ENCODE measurements around the gene THSD4.

DNA sequence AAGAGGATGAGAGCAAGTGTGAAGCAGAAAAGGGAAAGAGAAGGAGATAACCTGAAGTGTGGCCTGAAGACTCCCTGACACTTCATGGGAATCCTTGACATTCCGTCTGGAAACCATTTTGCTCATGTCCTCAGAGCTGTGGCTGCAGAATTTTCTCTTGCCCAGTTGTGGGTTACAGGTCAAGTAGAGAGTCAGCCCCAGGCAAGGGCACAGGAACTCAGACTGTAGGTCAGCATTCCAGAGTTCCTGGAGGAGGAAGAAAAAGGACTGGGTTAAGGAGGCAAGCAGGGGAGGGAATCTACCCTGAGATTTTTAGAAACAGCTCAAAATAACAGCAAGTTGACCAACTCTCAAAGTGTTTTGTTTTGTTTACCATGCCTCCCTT is 4.1 kb upstream of the THSD4 start:
- TF ChIP-seq POLR2A (IDR thresholded peaks at IDR 0.05): no peak
- TF ChIP-seq, protein P1, sequence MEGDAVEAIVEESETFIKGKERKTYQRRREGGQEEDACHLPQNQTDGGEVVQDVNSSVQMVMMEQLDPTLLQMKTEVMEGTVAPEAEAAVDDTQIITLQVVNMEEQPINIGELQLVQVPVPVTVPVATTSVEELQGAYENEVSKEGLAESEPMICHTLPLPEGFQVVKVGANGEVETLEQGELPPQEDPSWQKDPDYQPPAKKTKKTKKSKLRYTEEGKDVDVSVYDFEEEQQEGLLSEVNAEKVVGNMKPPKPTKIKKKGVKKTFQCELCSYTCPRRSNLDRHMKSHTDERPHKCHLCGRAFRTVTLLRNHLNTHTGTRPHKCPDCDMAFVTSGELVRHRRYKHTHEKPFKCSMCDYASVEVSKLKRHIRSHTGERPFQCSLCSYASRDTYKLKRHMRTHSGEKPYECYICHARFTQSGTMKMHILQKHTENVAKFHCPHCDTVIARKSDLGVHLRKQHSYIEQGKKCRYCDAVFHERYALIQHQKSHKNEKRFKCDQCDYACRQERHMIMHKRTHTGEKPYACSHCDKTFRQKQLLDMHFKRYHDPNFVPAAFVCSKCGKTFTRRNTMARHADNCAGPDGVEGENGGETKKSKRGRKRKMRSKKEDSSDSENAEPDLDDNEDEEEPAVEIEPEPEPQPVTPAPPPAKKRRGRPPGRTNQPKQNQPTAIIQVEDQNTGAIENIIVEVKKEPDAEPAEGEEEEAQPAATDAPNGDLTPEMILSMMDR (IDR thresholded peaks at IDR 0.05): no peak
